Endothelial cell of umbilical vein (primary cell): Measurements from ENCODE around the gene PLAGL2. TPM values are rescaled to one million over a fixed set of nuclear protein-coding genes. Genes with fewer than 3 reads are reported as not detected.

Experiments used
- BruUV-seq: library from RNA; stranded (reverse); fragments of 400-500 nt; replicated peaks from 2 replicates; lab custom pipeline; 2021; lab: Mats Ljungman, UMichigan
- CTCF ChIA-PET: fragments of 300-600, 350-600 bp; sonication (Branson Sonifier 250); formaldehyde crosslinking; loops from one replicate; lab custom pipeline; 2021; ENCODE audit warnings: antibody characterized with exemption, inconsistent platforms; lab: Charles Lee
- POLR2A ChIA-PET: fragments of 300-600, 350-600 bp; sonication (Branson Sonifier 250); formaldehyde crosslinking; loops from one replicate; lab custom pipeline; 2021; ENCODE audit warnings: antibody characterized with exemption, inconsistent platforms; lab: Charles Lee
- DNase-seq: peaks from one replicate; pipeline ENCODE4 v3.0.0-alpha.2; 2011; ENCODE audit warnings: low read depth, low spot score
- FAIRE-seq: peaks from 2 replicates; lab custom pipeline; 2011; peaks lifted over from hg19 to GRCh38; lab: Jason Lieb, UNC
- H2AFZ ChIP-seq: 2 replicates; pipeline ENCODE4 v1.6.0; 2012; ENCODE audit warnings: low read depth, low read length, control low read depth, inconsistent platforms
- H3K27ac ChIP-seq: 2 replicates; pipeline ENCODE4 v1.5.1; 2011; ENCODE audit warnings: low read depth, mild to moderate bottlenecking, control low read depth, low read length, moderate library complexity; ENCODE audit not compliant: insufficient read depth
- H3K27me3 ChIP-seq, 2 experiments: 2 replicates each; pipeline versions ENCODE4 v1.6.0 to v1.6.1; 2011; ENCODE audit warnings: low read length in 2 of 2, mixed read lengths in 1 of 2; ENCODE audit not compliant: control insufficient read depth in 2 of 2, insufficient read depth in 2 of 2
- H3K36me3 ChIP-seq, 2 experiments: 2 replicates in 1 of 2; 3 replicates in 1 of 2; pipeline ENCODE4 v1.5.1; 2011; ENCODE audit warnings: low read length in 2 of 2, mild to moderate bottlenecking in 1 of 2, moderate library complexity in 1 of 2; ENCODE audit not compliant: control insufficient read depth in 2 of 2, insufficient read depth in 2 of 2; ENCODE audit errors: extremely low read depth in 1 of 2
- H3K4me1 ChIP-seq: 3 replicates; pipeline ENCODE4 v1.5.1; 2011; ENCODE audit warnings: mild to moderate bottlenecking, low read length; ENCODE audit not compliant: control insufficient read depth, insufficient read depth; ENCODE audit errors: extremely low read depth
- H3K4me2 ChIP-seq: 2 replicates; pipeline ENCODE4 v1.6.1; 2011; ENCODE audit warnings: low read length, control low read depth, mixed read lengths; ENCODE audit not compliant: insufficient read depth
- H3K4me3 ChIP-seq, 3 experiments: fragments of 200-600 bp in 1 of 3; sonication (generic), shearing (Covaris generic) in 1 of 3; replicated peaks in 1 of 3; 2 replicates each; pipeline ENCODE4 v1.5.1; 2011 to 2016; ENCODE audit warnings: control low read depth in 3 of 3, low read length in 3 of 3, mild to moderate bottlenecking in 2 of 3, inconsistent platforms in 1 of 3, low read depth in 1 of 3, moderate library complexity in 1 of 3; ENCODE audit not compliant: insufficient read depth in 1 of 3
- H3K79me2 ChIP-seq: 2 replicates; pipeline ENCODE4 v1.6.0; 2012; ENCODE audit warnings: low read length, inconsistent platforms; ENCODE audit not compliant: control insufficient read depth, insufficient read depth
- H3K9ac ChIP-seq: replicated peaks from 2 replicates; pipeline ENCODE3; 2011; ENCODE audit warnings: low read length, control low read depth; ENCODE audit not compliant: insufficient read depth; ENCODE audit errors: extremely low read depth
- H3K9me1 ChIP-seq: replicated peaks from 3 replicates; pipeline ENCODE4 v1.6.0; 2011; ENCODE audit warnings: mild to moderate bottlenecking, low read length; ENCODE audit not compliant: control insufficient read depth, insufficient read depth; ENCODE audit errors: extremely low read depth
- H3K9me3 ChIP-seq: replicated peaks from 2 replicates; pipeline ENCODE4 v1.5.1; 2012; ENCODE audit warnings: low read length, inconsistent platforms; ENCODE audit not compliant: control insufficient read depth, insufficient read depth
- H4K20me1 ChIP-seq: replicated peaks from 2 replicates; pipeline ENCODE3; 2011; ENCODE audit warnings: mild to moderate bottlenecking, low read length; ENCODE audit not compliant: control insufficient read depth, insufficient read depth; ENCODE audit errors: extremely low read depth
- CTCF ChIP-seq, 2 donors: IDR thresholded peaks; 1 replicate in 1 of 2; 2 replicates in 1 of 2; pipeline ENCODE4 v1.5.1; 2011; ENCODE audit warnings: low read length in 2 of 2, mild to moderate bottlenecking in 2 of 2, moderate library complexity in 2 of 2, control low read depth in 1 of 2, inconsistent platforms in 1 of 2, low read depth in 1 of 2; ENCODE audit not compliant: insufficient read depth in 1 of 2; ENCODE audit errors: extremely low read depth in 1 of 2
- FOS ChIP-seq: IDR thresholded peaks from 2 replicates; pipeline ENCODE4 v1.6.1; 2011; ENCODE audit warnings: mild to moderate bottlenecking, low read length, moderate library complexity, borderline replicate concordance; ENCODE audit not compliant: insufficient read depth
- JUN ChIP-seq: IDR thresholded peaks from 2 replicates; pipeline ENCODE4 v1.6.1; 2011; ENCODE audit warnings: borderline replicate concordance, low read depth; ENCODE audit not compliant: insufficient read length, insufficient read depth
- MAX ChIP-seq: IDR thresholded peaks from 2 replicates; pipeline ENCODE4 v1.6.1; 2011; ENCODE audit not compliant: insufficient read depth, insufficient read length
- POLR2A ChIP-seq: IDR thresholded peaks from 2 replicates; pipeline ENCODE4 v1.6.1; 2012; ENCODE audit warnings: low read depth, mild to moderate bottlenecking, control low read depth, low read length
- POLR2AphosphoS5 ChIP-seq: IDR thresholded peaks from 2 replicates; pipeline ENCODE4 v1.6.1; 2012; ENCODE audit warnings: low read depth, mild to moderate bottlenecking, control low read depth, low read length, moderate library complexity; ENCODE audit not compliant: insufficient read depth
- dilution Hi-C: fragments of 300-500 bp; cut with MboI; formaldehyde crosslinking; loops from one replicate; pipeline ENCODE4 v1.15.0; 2019; ENCODE audit warnings: low sequenced_read_pairs; ENCODE audit not compliant: extremely low pct_ligation_motif_present
- intact Hi-C: fragments of 100-400 bp; cut with micrococcal nuclease; formaldehyde crosslinking; loops from one replicate; pipeline ENCODE4 v1.10.0; 2022
- polyA plus RNA-seq, 4 experiments: library from polyadenylated mRNA; depleted of rRNA in 3 of 4; stranded (reverse) in 3 of 4; unstranded in 1 of 4; fragments of >200 nt; gene quantifications; 2 replicates each; pipeline versions ENCODE4 v1.2.1 to v1.2.3, GENCODE V29; 2011 to 2012; ENCODE audit warnings: missing spikeins in 1 of 4
- total RNA-seq: library from RNA; stranded (reverse); gene quantifications from 2 replicates; pipeline ENCODE4 v1.2.3, GENCODE V29; 2021

The PLAGL2 gene
- total and polyA plus RNA-seq, 2 donors (not counting 3 experiments of a cell fraction or from before 2014, with no cell fraction given), result 8.2 to 15.2 TPM

DNA sequence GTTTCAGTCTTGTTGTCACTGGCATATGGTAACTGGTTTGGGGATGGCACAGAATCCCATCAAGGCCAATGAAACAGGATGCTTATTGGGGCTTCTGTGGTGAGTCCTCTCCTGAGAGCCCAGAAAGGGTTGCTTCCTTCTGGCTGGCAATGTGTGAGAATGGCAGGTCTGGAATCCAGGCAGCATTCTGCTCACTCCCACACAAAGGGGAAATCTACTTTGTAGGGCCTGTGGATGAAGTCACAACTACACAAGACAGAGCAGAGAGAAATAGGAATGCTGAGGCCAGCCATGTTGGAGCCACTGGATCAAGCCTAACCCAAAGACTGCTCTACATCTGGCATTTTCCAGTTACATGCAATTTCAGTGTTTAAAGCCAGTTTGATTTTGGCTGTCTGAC lies 15.7 kb downstream of the PLAGL2 start:
- H3K9ac ChIP-seq, result no peak overlapping the region
- no peak for FAIRE-seq
- intact Hi-C loops, result no loop called here
- dilution Hi-C loops, result no loop called here
- H3K27me3 ChIP-seq, result no peaks in the 10 kb centered on the region
- CTCF ChIA-PET, result no interaction called here
- no peak for DNase-seq
- no peak overlapping the region for H3K4me3 ChIP-seq
- H3K79me2 ChIP-seq, result no peaks in the 10 kb centered on the region
- peaks cover 4 to 14% of the 10 kb centered on the region in 2 experiments for H3K36me3 ChIP-seq
- no TSS peak for BruUV-seq
- POLR2A ChIA-PET, result no interaction called here
- H3K9me1 ChIP-seq, result no peaks in the 10 kb centered on the region
- H2AFZ ChIP-seq, result no peak overlapping the region
- no peaks in the 10 kb centered on the region for H4K20me1 ChIP-seq
- no peaks in the 10 kb centered on the region for H3K9me3 ChIP-seq
- no peak overlapping the region for H3K27ac ChIP-seq
- H3K4me1 ChIP-seq, result peaks cover 10% of the 10 kb centered on the region
- no peak overlapping the region for H3K4me2 ChIP-seq
- peak; percentile 39 for TF ChIP-seq POLR2A
- TF ChIP-seq MAX, result no peak

GRCh38 chr20:32191422-32191821 lies 16.1 kb downstream of the PLAGL2 start:
- intact Hi-C loops (no loop called here), dilution Hi-C loops (no loop called here)
- no peak for FAIRE-seq
- H2AFZ ChIP-seq, result no peak overlapping the region
- H3K9me3 ChIP-seq, result no peaks in the 10 kb centered on the region
- no peaks in the 10 kb centered on the region for H4K20me1 ChIP-seq
- no TSS peak for BruUV-seq
- H3K4me3 ChIP-seq, result no peak overlapping the region
- no peaks in the 10 kb centered on the region for H3K79me2 ChIP-seq
- H3K4me1 ChIP-seq, result peaks cover 10% of the 10 kb centered on the region
- H3K9me1 ChIP-seq, result no peaks in the 10 kb centered on the region
- peaks cover 4 to 13% of the 10 kb centered on the region in 2 experiments for H3K36me3 ChIP-seq
- TF ChIP-seq POLR2AphosphoS5, result no peak
- no peak for TF ChIP-seq FOS
- TF ChIP-seq POLR2A, result no peak
- TF ChIP-seq JUN, result no peak
- no peak for TF ChIP-seq CTCF (IDR thresholded peaks at IDR 0.05; ENCODE audit: extremely low read depth in 1 of 2, insufficient read depth in 1 of 2, low read depth in 1 of 2, low read length in 2 of 2)
- TF ChIP-seq MAX, result no peak
- no peak for DNase-seq
- no peak overlapping the region for H3K9ac ChIP-seq
- no peak overlapping the region for H3K27ac ChIP-seq
- ChIA-PET CTCF (interaction anchor here (0.9 to 2.0 kb wide), 2 partner anchors 11 to 23 kb away, joined by 3 to 5 read pairs; no protein-coding TSS in a partner anchor), POLR2A (no interaction called here)
- no peak overlapping the region for H3K4me2 ChIP-seq
- H3K27me3 ChIP-seq, result no peaks in the 10 kb centered on the region
